ENCODE measurements around the gene IL34. TPM values are rescaled to one million over a fixed set of nuclear protein-coding genes. Genes with fewer than 3 reads are reported as not detected.

The IL34 gene
- polyA plus RNA-seq, 1 donor from 2014 or later: 3.0 TPM

DNA sequence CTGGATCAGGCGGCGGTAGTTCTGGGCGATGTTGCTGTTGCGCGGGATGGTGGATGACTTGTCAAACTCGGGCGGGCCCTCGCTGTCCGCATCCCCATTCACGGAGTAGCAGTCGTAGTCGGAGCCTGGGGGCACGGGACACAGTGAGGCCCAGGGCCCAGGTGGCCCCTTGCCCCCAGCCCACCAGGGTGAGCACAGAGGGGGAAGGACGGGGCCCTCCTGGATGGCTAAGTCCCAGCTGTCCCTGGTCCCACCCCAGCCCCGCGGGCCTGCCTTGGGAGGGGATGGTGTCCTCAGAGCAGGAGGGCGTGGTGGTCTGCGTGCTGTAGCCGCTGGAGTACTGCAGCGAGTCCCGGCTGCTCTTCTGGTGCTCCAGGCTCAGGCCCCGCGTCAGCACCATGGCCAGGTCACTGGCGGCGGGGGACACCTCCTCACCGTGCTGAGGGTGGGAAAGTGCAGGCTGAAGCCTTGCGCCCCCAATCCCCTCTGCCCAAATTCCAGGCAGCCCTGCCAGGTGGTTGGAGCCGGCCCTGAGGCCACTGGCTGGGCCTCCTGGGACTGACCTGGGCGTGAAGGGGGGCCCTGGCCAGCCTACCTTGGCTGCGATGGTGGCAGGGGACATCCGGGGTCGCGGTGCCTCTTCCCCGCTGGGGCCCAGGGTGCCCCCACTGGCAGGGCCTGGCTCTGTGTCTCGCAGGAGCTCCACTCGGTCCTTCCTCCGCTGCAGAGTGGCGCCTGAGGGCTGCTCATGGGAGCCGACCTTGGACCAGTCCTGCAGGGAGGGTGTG, 18.2 kb downstream of the IL34 start:
- H3K9me2 ChIP-seq (ENCODE audit: insufficient read depth, low read length): no peaks in the 10 kb centered on the region
- no peak overlapping the region for H3K4me2 ChIP-seq (ENCODE audit: low read length)
- no peaks in the 10 kb centered on the region for H3K27me3 ChIP-seq (ENCODE audit: insufficient read depth, low read depth, low read length)
- no peaks in the 10 kb centered on the region for H3F3A ChIP-seq (ENCODE audit: insufficient read depth, low read length, poor library complexity, severe bottlenecking)
- H3K79me2 ChIP-seq (replicated peaks; ENCODE audit: insufficient read depth, low read length): no peaks in the 10 kb centered on the region
- no peak overlapping the region for H3K27ac ChIP-seq (ENCODE audit: low read length)
- H4K20me1 ChIP-seq (ENCODE audit: insufficient read depth): no peaks in the 10 kb centered on the region
- no peaks in the 10 kb centered on the region for H3K36me3 ChIP-seq (ENCODE audit: insufficient read depth, low read length)
- peaks cover 3% of the 10 kb centered on the region for H3K9me3 ChIP-seq (ENCODE audit: low read length)
- TF ChIP-seq TAF1 (IDR thresholded peaks at IDR 0.05; ENCODE audit: low read depth) (no peak), MXI1 (conservative IDR thresholded peaks at IDR 0.05; ENCODE audit: poor library complexity, severe bottlenecking) (no peak), SMC3 (conservative IDR thresholded peaks at IDR 0.05; ENCODE audit: poor library complexity) (no peak), EZH2 (IDR thresholded peaks at IDR 0.05; ENCODE audit: borderline replicate concordance, insufficient read depth, low read length, poor library complexity, severe bottlenecking) (no peak), EP300 (conservative IDR thresholded peaks at IDR 0.05; ENCODE audit: poor library complexity, severe bottlenecking) (no peak), POLR2AphosphoS5 (IDR thresholded peaks at IDR 0.05) (peak; percentile 2), RAD21 (conservative IDR thresholded peaks at IDR 0.05) (no peak)
- TF ChIP-seq, protein P1, sequence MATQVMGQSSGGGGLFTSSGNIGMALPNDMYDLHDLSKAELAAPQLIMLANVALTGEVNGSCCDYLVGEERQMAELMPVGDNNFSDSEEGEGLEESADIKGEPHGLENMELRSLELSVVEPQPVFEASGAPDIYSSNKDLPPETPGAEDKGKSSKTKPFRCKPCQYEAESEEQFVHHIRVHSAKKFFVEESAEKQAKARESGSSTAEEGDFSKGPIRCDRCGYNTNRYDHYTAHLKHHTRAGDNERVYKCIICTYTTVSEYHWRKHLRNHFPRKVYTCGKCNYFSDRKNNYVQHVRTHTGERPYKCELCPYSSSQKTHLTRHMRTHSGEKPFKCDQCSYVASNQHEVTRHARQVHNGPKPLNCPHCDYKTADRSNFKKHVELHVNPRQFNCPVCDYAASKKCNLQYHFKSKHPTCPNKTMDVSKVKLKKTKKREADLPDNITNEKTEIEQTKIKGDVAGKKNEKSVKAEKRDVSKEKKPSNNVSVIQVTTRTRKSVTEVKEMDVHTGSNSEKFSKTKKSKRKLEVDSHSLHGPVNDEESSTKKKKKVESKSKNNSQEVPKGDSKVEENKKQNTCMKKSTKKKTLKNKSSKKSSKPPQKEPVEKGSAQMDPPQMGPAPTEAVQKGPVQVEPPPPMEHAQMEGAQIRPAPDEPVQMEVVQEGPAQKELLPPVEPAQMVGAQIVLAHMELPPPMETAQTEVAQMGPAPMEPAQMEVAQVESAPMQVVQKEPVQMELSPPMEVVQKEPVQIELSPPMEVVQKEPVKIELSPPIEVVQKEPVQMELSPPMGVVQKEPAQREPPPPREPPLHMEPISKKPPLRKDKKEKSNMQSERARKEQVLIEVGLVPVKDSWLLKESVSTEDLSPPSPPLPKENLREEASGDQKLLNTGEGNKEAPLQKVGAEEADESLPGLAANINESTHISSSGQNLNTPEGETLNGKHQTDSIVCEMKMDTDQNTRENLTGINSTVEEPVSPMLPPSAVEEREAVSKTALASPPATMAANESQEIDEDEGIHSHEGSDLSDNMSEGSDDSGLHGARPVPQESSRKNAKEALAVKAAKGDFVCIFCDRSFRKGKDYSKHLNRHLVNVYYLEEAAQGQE (IDR thresholded peaks at IDR 0.05; ENCODE audit: borderline replicate concordance): no peak
- TF ChIP-seq, protein P2, sequence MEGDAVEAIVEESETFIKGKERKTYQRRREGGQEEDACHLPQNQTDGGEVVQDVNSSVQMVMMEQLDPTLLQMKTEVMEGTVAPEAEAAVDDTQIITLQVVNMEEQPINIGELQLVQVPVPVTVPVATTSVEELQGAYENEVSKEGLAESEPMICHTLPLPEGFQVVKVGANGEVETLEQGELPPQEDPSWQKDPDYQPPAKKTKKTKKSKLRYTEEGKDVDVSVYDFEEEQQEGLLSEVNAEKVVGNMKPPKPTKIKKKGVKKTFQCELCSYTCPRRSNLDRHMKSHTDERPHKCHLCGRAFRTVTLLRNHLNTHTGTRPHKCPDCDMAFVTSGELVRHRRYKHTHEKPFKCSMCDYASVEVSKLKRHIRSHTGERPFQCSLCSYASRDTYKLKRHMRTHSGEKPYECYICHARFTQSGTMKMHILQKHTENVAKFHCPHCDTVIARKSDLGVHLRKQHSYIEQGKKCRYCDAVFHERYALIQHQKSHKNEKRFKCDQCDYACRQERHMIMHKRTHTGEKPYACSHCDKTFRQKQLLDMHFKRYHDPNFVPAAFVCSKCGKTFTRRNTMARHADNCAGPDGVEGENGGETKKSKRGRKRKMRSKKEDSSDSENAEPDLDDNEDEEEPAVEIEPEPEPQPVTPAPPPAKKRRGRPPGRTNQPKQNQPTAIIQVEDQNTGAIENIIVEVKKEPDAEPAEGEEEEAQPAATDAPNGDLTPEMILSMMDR (IDR thresholded peaks at IDR 0.05; ENCODE audit: poor library complexity, severe bottlenecking): no peak
- no peak overlapping the region for H3K4me3 ChIP-seq (ENCODE audit: low read length)
- no peak overlapping the region for H3K9ac ChIP-seq (ENCODE audit: low read length)
- no peak overlapping the region for H2AFZ ChIP-seq (ENCODE audit: low read depth, low read length)

DNA sequence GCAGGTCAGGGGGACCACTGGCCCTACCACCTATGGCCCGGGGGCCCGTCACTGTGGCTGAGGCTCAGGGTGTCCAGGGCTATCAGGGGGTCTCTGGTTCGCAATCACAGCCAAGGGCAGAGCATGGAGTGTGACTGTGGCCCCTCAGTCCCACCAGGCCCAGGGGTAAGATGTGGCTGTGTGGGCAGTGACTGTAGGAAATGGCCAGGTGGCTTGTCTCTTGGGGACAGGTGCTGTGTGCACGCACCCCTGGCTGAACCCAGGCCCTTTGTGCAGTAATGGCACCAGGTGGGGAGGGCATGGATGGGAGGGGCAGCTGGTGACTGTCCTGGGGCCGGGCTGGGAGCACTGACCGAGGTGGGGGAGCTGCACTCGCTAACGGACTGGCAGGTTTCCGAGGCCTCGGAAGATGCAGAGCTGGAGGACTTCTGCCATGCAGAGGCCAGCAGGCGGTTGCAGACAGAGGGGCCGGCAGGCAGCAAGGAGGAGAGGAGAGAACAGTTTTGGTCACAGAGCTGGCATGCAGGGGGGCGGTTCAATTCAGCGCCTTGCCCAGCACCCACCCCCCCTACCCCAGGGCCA, 18.8 kb downstream of the IL34 start:
- Histone ChIP-seq H3K79me2 (replicated peaks; ENCODE audit: insufficient read depth, low read length) (no peaks in the 10 kb centered on the region), H3K9me3 (ENCODE audit: low read length) (peaks cover 3% of the 10 kb centered on the region), H3K4me2 (ENCODE audit: low read length) (no peak overlapping the region), H3K27me3 (ENCODE audit: insufficient read depth, low read depth, low read length) (no peaks in the 10 kb centered on the region), H3K4me3 (ENCODE audit: low read length) (no peak overlapping the region), H3K9me2 (ENCODE audit: insufficient read depth, low read length) (no peaks in the 10 kb centered on the region), H3K27ac (ENCODE audit: low read length) (no peak overlapping the region), H3F3A (ENCODE audit: insufficient read depth, low read length, poor library complexity, severe bottlenecking) (no peaks in the 10 kb centered on the region), H3K9ac (ENCODE audit: low read length) (no peak overlapping the region), H3K36me3 (ENCODE audit: insufficient read depth, low read length) (peaks cover 2% of the 10 kb centered on the region), H4K20me1 (ENCODE audit: insufficient read depth) (no peaks in the 10 kb centered on the region), H2AFZ (ENCODE audit: low read depth, low read length) (no peak overlapping the region)
- TF ChIP-seq, protein P2 (IDR thresholded peaks at IDR 0.05; ENCODE audit: poor library complexity, severe bottlenecking): no peak
- TF ChIP-seq MXI1 (conservative IDR thresholded peaks at IDR 0.05; ENCODE audit: poor library complexity, severe bottlenecking) (no peak), EP300 (conservative IDR thresholded peaks at IDR 0.05; ENCODE audit: poor library complexity, severe bottlenecking) (no peak), EZH2 (IDR thresholded peaks at IDR 0.05; ENCODE audit: borderline replicate concordance, insufficient read depth, low read length, poor library complexity, severe bottlenecking) (no peak), SMC3 (conservative IDR thresholded peaks at IDR 0.05; ENCODE audit: poor library complexity) (no peak), POLR2AphosphoS5 (IDR thresholded peaks at IDR 0.05) (no peak), RAD21 (conservative IDR thresholded peaks at IDR 0.05) (no peak), TAF1 (IDR thresholded peaks at IDR 0.05; ENCODE audit: low read depth) (no peak)
- TF ChIP-seq, protein P1 (IDR thresholded peaks at IDR 0.05; ENCODE audit: borderline replicate concordance): no peak

Measured in neural cell (in vitro differentiated cells).